ENCODE measurements around the gene POLR3A. TPM values are rescaled to one million over a fixed set of nuclear protein-coding genes. Genes with fewer than 3 reads are reported as not detected.

POLR3A gene
- total RNA-seq, 1 donor, result 11.9 TPM

- Histone ChIP-seq H3K4me1 (ENCODE audit: insufficient read depth, low read length) (peaks cover 34% of the 10 kb centered on the region), H2AFZ (ENCODE audit: low read length) (no peak overlapping the region), H3K36me3 (ENCODE audit: insufficient read depth, low read length) (peaks cover 5% of the 10 kb centered on the region), H3K9me3 (ENCODE audit: low read depth, low read length) (no peaks in the 10 kb centered on the region), H3K27me3 (ENCODE audit: insufficient read depth, low read length) (peaks cover 7% of the 10 kb centered on the region), H3K27ac (ENCODE audit: low read depth, low read length) (no peak overlapping the region), H4K20me1 (ENCODE audit: insufficient read depth, low read length) (peaks cover 67% of the 10 kb centered on the region), H3K4me2 (ENCODE audit: insufficient read depth, low read length) (no peak overlapping the region), H3K79me2 (ENCODE audit: insufficient read depth, low read length) (peaks cover 77% of the 10 kb centered on the region), H3K4me3 (ENCODE audit: insufficient read depth, low read length) (no peak overlapping the region)
- no peak for TF ChIP-seq CTCF (IDR thresholded peaks at IDR 0.05; ENCODE audit: extremely low read depth, low read depth, low read length)
- no peak for DNase-seq (ENCODE audit: insufficient read length, low spot score, missing footprints)
Measured at GRCh38 chr10:77922566-77923179, 106.6 kb downstream of the POLR3A start.

GRCh38 chr10:77922055-77922454, 107.3 kb downstream of the POLR3A start:
- Histone ChIP-seq H3K27me3 (ENCODE audit: insufficient read depth, low read length) (peaks cover 1% of the 10 kb centered on the region), H3K9me3 (ENCODE audit: low read depth, low read length) (no peaks in the 10 kb centered on the region), H3K4me2 (ENCODE audit: insufficient read depth, low read length) (no peak overlapping the region), H3K27ac (ENCODE audit: low read depth, low read length) (no peak overlapping the region), H3K4me1 (ENCODE audit: insufficient read depth, low read length) (peaks cover 28% of the 10 kb centered on the region), H3K36me3 (ENCODE audit: insufficient read depth, low read length) (peaks cover 5% of the 10 kb centered on the region), H4K20me1 (ENCODE audit: insufficient read depth, low read length) (peaks cover 67% of the 10 kb centered on the region), H3K4me3 (ENCODE audit: insufficient read depth, low read length) (no peak overlapping the region), H3K79me2 (ENCODE audit: insufficient read depth, low read length) (peaks cover 82% of the 10 kb centered on the region), H2AFZ (ENCODE audit: low read length) (no peak overlapping the region)
- DNase-seq (ENCODE audit: insufficient read length, low spot score, missing footprints), result no peak
- no peak for TF ChIP-seq CTCF (IDR thresholded peaks at IDR 0.05; ENCODE audit: extremely low read depth, low read depth, low read length)

GRCh38 chr10:77921395-77921794, 107.9 kb downstream of the POLR3A start:
- Histone ChIP-seq H4K20me1 (ENCODE audit: insufficient read depth, low read length) (peaks cover 68% of the 10 kb centered on the region), H3K79me2 (ENCODE audit: insufficient read depth, low read length) (peaks cover 88% of the 10 kb centered on the region), H2AFZ (ENCODE audit: low read length) (no peak overlapping the region), H3K36me3 (ENCODE audit: insufficient read depth, low read length) (peaks cover 5% of the 10 kb centered on the region), H3K4me1 (ENCODE audit: insufficient read depth, low read length) (peaks cover 28% of the 10 kb centered on the region), H3K4me3 (ENCODE audit: insufficient read depth, low read length) (no peak overlapping the region), H3K9me3 (ENCODE audit: low read depth, low read length) (no peaks in the 10 kb centered on the region), H3K27ac (ENCODE audit: low read depth, low read length) (no peak overlapping the region), H3K4me2 (ENCODE audit: insufficient read depth, low read length) (no peak overlapping the region), H3K27me3 (ENCODE audit: insufficient read depth, low read length) (no peaks in the 10 kb centered on the region)
- no peak for TF ChIP-seq CTCF (IDR thresholded peaks at IDR 0.05; ENCODE audit: extremely low read depth, low read depth, low read length)
- no peak for DNase-seq (ENCODE audit: insufficient read length, low spot score, missing footprints)

GRCh38 chr10:77920495-77920894, 108.8 kb downstream of the POLR3A start:
- peaks cover 94% of the 10 kb centered on the region for H3K79me2 ChIP-seq (ENCODE audit: insufficient read depth, low read length)
- no peak overlapping the region for H3K4me2 ChIP-seq (ENCODE audit: insufficient read depth, low read length)
- H2AFZ ChIP-seq (ENCODE audit: low read length), result no peak overlapping the region
- H3K27ac ChIP-seq (ENCODE audit: low read depth, low read length), result no peak overlapping the region
- no peaks in the 10 kb centered on the region for H3K9me3 ChIP-seq (ENCODE audit: low read depth, low read length)
- H3K36me3 ChIP-seq (ENCODE audit: insufficient read depth, low read length), result peaks cover 5% of the 10 kb centered on the region
- no peak for DNase-seq (ENCODE audit: insufficient read length, low spot score, missing footprints)
- peaks cover 24% of the 10 kb centered on the region for H3K4me1 ChIP-seq (ENCODE audit: insufficient read depth, low read length)
- no peaks in the 10 kb centered on the region for H3K27me3 ChIP-seq (ENCODE audit: insufficient read depth, low read length)
- no peak overlapping the region for H3K4me3 ChIP-seq (ENCODE audit: insufficient read depth, low read length)
- no peak for TF ChIP-seq CTCF (IDR thresholded peaks at IDR 0.05; ENCODE audit: extremely low read depth, low read depth, low read length)
- peaks cover 77% of the 10 kb centered on the region for H4K20me1 ChIP-seq (ENCODE audit: insufficient read depth, low read length)

Data from osteoblast (primary cell).